Right lung (tissue), 5 donors: ENCODE measurements around the gene VPS18. TPM values are rescaled to one million over a fixed set of nuclear protein-coding genes. Genes with fewer than 3 reads are reported as not detected.

Experiments used
- DNase-seq, 2 donors: peaks; one replicate each; pipeline ENCODE4 v3.0.0-alpha.2; 2013
- polyA plus RNA-seq, 5 donors: library from polyadenylated mRNA; unstranded; fragments of 120-200 nt; gene quantifications; one replicate each; pipeline versions ENCODE4 v1.2.1 to v1.2.3, GENCODE V29; 2013; ENCODE audit warnings: inconsistent platforms in 1 of 5, low replicate concordance in 1 of 5; ENCODE audit not compliant: insufficient read length in 5 of 5, insufficient read depth in 1 of 5

Gene VPS18
- polyA plus RNA-seq, 5 donors, result 9.2 to 14.5 (median 10.2) TPM

- no peak for DNase-seq
These were observed 38.6 kb downstream of the VPS18 start for GRCh38 chr15:40932649-40933516.

GRCh38 chr15:40933517-40933902 lies 39.3 kb downstream of the VPS18 start:
- no peak for DNase-seq

GRCh38 chr15:40934457-40934856 lies 40.2 kb downstream of the VPS18 start:
- DNase-seq, result no peak

GRCh38 chr15:40936234-40936708 lies 42.0 kb downstream of the VPS18 start:
- no peak for DNase-seq

GRCh38 chr15:40936709-40937666 lies 42.7 kb downstream of the VPS18 start:
- DNase-seq, result no peak

- DNase-seq, result no peak
These were observed 43.7 kb downstream of the VPS18 start for GRCh38 chr15:40937762-40938535.

- DNase-seq, result no peak
These were observed 44.3 kb downstream of the VPS18 start for GRCh38 chr15:40938536-40938870.

GRCh38 chr15:40940296-40940801 lies 46.1 kb downstream of the VPS18 start:
- no peak for DNase-seq

GRCh38 chr15:40941068-40941527 lies 46.8 kb downstream of the VPS18 start:
- DNase-seq, result no peak

GRCh38 chr15:40941528-40942336 lies 47.5 kb downstream of the VPS18 start:
- peak in 1 of 2 donors; percentile 74 for DNase-seq

- no peak for DNase-seq
These were observed 48.1 kb downstream of the VPS18 start for GRCh38 chr15:40942337-40942854.

GRCh38 chr15:40942878-40943277 lies 48.6 kb downstream of the VPS18 start:
- no peak for DNase-seq

GRCh38 chr15:40943764-40944365 lies 49.6 kb downstream of the VPS18 start:
- no peak for DNase-seq

GRCh38 chr15:40944510-40945296 lies 50.5 kb downstream of the VPS18 start:
- no peak for DNase-seq

- no peak for DNase-seq
These were observed 54.6 kb downstream of the VPS18 start for GRCh38 chr15:40948706-40949473.

GRCh38 chr15:40949756-40950207 lies 55.5 kb downstream of the VPS18 start:
- no peak for DNase-seq

- DNase-seq, result no peak
These were observed 57.5 kb downstream of the VPS18 start for GRCh38 chr15:40951764-40952163.

- no peak for DNase-seq
These were observed 58.2 kb downstream of the VPS18 start for GRCh38 chr15:40952301-40952900.
